HG03439 (cell line): ENCODE data around the gene DDA1.

ENCODE experiments used
- ATAC-seq: cut with Tn5 transposase; IDR thresholded peaks from one replicate; pipeline ENCODE4 v1.9.1; 2021; ENCODE audit warnings: mild to moderate bottlenecking, moderate library complexity; ENCODE audit not compliant: unreplicated experiment

The DDA1 gene

DNA sequence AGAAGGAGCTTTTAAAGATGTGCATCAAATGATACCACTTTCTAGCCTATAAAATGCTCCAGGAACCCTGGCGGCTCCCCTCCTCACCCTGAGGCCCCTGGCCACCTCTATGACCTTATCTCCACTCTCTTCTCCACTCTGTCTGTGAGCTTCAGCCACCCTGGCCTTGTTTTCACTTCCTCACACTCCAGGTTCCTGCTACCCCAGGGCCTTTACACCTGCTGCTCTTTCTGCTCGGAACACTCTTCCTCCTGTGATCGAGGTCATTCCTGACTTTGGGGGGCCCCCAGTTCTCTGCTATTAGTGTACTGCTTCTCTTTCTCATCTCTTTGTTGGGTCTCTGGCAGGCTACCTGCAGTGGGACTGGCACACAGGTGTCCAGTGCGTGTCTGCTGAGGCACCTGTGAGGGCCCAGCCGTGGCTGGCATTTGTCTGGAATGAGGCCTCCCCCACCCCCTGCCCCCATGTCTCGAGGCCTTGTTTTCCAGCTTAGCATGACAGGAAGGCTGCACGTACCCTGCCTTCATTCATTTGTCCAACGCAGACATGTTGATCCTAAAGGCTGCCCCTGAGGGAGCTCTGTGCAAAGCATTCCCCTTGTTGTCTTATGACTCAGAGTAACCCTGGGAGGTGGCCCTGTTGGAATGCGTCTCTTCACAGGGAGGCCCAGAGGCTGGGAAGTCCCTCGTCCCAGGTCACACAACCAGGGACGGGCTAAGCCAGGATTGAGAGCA lies 2.3 kb downstream of the DDA1 start:
- no peak for ATAC-seq

DNA sequence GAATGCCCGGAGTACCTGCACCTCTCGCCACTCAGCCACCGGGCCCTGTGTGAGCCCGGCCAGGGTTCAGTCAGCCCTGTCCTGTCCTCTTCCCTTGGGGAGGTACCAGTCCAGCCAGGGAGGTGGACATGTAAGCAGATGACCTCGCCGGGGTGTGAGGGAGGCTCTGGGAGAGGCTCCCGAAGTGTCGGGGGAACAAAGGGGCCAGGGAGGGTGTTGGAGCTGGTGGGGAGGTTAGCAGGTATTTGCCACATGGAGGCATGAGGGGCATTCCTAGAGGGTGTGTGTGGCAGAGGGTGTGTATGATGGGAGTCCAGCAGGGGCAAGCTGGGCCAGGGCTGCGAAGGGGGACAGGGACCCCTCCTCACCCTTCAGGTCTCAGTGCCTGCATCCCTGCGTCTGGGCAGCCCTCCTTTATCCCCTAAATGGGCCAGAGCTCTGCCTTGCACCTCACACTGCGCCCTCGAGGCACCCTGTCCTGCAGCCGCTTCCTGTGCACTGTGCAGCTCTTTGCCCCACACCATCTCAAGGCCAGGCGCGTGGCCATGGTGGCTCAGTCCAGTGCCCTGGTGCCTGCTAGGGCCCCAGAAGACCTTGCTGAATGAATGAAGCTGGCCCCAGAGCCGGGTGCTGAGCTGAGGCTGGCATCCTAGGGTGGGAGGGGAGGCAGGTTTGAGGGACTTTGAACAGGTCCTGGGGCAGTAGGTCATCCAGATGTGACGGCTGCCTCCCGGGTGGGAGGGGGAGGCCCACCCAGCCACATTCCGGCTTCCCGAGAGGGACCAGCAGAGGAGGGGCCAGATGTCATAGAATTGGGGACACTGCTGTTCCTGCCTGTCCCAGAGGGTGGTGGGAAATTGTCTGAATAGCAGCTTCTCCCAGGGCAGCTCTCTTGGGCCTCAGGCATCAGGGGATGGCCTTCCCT lies 3.1 kb downstream of the DDA1 start:
- ATAC-seq: no peak

DNA sequence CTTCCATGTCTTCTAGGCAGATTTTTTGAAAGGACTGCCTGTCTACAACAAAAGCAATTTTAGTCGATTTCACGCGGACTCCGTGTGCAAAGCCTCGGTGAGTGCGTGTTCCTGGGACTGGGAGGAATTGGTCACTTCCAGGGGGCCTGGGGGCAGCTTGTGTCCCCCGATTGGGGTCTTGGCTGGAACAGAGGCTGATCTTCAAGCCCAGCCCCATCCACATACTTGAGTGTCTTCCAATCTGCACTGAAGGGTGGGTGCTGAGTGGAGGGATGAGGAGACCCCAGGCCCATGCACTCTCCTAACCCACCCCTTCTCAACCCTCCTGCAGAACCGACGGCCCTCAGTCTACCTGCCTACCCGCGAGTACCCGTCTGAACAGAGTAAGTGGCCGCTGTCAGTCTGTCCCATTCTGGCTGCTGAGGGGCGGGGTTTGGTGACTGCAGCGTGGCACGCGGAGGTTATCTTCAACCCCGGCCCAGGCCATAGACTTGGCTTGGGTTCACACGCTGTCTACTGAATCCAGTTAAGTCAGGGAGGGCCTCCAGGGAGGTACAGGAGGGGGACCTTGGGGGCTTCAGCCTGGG lies 4.7 kb downstream of the DDA1 start:
- ATAC-seq: no peak

DNA sequence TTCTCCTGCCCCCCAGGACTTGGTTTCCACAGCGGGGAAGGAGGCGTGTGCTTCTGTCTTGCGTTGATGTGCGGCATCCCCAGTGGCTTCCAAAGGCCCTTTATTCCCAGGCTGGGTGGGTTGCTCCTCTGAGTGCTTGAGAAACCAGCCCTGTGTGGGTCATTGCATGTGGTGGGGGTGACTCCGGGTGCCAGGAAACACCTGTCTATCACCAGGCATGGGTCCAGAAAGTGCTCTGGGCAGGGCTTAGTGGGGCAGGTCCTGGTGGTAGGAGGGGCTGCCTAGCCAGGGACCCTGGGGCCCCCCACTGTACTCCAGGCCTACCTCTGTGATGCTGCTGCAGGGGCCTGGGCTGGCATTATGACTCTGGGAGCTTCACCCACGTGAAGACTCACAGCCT lies 9.6 kb downstream of the DDA1 start:
- no peak for ATAC-seq

DNA sequence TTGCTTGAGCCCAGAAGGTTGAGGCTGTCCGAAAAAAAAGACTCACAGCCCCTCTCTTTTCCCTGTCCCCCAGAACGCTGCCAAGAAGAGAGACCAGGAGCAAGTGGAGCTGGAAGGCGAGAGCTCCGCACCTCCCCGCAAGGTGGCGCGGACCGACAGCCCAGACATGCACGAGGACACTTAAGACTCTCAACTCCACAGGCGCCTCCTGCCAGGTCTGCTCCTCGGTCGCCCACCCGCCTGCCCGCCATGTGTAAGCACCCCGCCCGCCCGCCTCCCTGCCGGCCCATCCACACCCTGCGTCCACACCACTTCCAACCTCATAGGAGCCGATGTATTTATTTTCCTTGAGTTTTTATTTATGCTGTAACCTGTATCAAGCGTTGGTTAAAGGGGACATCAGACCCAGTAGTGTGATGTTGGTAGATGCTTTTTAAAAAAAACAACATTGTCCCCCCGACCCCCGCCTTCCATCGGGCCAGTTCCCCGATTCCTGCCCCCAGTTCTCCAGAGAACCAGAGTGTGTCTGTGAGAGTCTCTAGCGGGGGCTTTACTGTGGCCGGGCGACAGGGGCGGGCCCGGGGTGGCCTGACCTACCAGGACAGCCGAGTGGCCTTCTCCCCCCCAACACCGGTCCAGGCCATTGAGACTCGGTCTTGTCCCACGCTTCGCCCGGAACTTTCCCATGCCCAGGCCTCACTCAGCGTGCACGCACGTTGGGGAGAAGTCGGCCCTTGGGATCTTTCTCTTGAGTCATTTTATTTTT lies 10.3 kb downstream of the DDA1 start:
- no peak for ATAC-seq

DNA sequence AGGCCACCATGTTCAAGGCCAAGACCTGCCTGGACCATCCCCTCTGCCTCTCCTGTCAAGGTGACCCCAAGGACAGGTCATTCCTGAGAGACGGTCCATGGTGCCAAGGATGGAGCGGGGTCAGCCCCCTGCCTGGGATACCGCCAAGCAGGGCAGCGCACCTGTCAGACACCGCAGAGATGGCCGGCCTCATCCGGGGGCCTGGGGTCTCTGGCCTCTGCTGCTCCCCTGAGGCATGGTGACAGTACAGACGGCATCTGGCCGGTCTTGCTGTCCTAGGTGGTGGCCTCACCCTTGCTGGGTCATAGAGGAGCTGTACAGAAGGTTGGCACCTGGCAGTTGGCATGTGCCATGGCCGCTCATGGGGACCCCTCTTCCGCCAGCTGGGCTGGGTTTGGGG lies 11.1 kb downstream of the DDA1 start:
- no peak for ATAC-seq

DNA sequence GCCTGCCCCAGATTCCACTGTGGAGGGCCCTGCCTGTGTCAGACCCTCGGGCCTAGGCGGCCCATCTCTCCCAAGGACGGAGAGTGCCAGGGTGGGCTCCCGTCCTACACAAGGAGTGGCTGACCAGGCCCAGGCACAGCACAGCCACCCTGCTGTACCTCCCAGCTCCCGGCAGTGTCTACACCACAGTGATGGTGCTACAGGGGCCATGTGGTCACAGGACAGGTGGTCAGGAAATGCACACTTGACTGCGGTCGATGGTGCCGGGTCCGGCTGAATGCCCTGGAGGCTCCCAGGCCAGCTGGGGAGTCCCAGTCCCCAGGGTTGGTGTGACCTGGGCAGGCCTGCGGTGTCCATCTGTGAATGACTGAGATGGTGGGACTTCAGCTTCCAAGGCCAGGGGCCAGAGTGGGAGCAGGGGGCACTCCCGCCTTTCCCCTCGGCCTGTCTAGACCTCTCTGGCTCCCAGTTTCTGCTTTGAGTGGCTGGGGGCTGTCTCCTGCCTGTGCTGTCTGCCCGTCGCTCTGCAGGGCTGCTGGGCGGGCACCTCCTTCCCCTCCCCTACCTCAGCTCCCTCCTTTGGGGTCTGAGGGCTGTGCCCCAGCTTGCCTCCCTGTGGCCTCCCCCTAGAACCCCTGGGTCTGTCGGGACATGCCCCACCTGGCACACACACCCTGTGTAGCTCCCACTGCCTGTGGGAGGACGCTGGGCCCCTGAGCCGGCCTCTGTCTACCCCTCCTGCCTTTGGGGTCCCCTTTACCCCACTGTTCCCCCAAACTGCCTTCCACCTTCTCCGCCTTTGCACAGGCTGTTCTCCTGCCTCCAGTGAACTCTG lies 12.5 kb downstream of the DDA1 start:
- no peak for ATAC-seq

DNA sequence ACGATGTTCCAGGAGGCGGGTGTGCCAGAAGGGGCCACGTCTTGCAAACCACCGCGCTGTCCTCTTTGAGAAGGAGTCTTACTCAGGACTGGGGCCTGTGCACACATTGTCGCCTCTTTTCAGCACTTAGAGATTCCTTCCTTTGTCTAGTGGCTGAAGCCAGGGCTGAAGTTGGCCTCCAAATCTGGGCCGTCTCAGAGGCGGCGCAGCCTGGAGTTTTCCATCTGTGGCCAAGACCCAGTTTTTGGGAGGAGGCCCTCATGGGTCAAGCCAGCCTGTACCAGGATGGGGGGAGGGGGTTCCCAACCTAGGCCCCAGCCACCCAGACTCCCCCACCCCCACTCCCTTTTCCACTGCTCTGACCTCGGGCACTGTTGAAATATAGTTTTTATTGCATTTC lies 13.5 kb downstream of the DDA1 start:
- no peak for ATAC-seq

DNA sequence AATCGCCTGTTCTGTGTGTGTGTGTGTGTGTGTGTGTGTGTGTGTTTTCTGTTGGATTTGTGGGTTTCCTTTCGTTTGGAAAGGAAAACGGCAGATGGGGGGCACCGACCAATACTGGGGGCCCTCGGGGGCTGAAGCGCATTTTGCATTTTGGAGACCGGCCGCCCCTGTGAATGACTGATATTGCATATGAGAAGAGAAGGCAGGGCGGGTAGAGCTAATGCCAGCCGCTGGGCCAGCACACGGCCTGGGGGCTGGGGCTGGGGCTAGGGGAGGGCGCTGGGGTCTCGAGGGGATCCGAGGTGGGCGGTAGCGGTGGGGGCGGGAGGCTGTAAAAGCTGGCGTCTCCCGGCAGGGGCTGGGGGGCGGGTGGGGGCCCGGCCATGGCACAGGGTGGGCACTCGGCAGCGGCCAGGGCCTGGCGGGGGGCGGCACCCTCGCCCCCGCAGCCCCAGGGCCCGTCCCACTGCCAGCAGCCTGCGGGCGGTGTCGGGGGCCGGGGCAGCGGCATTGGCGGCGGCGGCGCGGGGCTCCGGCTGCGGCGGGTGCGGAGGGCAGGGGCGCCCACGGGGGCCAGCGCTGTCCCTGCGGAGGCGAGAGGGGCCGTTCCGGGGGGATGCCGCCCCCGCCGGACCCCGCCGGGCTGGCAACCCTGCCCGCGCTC lies 14.1 kb downstream of the DDA1 start:
- ATAC-seq: no peak

DNA sequence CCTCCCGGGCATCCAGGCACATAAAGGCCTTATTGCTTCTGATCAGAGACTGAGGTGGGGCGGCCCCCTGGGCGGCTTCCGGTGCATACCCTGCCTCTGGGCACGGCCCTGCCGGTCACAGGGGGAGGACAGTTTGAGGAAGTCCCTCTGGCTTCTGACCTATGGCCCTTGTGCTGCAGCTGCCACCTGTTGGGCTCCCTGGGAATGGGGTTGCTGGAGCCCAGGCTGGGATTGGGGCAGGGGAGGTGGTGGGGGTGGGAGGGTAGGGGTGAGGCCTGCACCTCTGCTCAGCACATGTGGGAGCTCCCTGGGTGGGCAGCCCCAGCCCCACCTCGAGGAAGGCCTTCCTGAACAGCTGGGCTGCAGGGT lies 14.6 kb downstream of the DDA1 start:
- no peak for ATAC-seq

DNA sequence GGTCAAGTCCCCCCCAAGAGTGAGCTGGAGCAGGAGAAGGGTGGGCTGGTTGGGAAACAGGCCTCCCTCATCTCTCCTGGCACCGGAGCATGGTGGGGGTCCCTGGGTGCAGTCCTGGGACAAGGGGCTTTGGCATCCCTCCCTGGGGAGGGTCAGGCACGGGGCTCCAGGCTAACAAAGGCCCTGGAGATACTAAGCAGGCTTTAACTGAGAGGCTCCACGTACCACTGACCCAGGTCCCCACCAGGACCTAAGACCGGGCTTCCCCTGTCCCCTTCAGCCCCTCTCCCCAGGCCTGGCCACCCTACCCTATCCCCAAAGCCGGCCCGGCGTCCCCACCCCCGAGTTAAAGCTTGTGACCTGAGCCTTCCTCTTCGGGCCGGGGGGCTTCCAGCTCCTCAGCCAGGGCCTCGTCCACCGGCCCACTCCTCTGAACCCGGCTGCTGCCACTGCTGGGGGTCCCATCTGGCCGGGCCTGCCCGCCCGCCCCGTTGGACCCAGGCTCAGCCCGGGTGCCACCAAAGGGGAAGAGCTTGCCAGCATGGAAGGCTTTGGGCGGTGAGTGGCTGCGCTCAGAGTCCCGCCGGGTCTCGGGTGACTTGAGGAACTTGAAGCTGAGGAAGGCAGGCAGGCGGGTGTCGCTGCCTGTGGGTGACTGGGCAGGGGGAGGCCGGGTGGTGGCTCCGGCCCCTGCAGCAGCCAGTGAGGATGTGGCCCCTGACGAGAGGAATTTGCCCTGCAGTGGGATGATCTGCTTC lies 15.2 kb downstream of the DDA1 start:
- no peak for ATAC-seq

DNA sequence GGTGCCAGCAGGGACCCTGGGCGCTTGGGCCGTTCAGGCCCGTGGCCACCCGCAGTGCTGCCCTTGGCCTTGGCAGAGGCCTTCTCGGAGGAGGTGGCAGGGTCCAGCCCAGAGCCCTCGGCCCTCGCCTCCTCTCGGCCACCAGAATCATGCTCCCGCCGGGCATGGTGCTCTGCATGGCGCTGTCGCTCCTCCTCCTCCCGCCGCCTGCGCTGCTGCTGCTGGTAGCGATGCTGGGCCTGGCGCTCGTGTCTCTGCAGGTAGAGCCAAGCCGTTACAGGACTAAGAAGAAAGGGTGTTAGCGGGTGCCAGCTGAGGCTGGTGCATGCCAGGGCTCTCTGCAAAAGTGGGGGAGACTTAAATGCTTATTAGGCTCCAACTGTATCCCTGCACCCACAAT lies 15.8 kb downstream of the DDA1 start:
- no peak for ATAC-seq

DNA sequence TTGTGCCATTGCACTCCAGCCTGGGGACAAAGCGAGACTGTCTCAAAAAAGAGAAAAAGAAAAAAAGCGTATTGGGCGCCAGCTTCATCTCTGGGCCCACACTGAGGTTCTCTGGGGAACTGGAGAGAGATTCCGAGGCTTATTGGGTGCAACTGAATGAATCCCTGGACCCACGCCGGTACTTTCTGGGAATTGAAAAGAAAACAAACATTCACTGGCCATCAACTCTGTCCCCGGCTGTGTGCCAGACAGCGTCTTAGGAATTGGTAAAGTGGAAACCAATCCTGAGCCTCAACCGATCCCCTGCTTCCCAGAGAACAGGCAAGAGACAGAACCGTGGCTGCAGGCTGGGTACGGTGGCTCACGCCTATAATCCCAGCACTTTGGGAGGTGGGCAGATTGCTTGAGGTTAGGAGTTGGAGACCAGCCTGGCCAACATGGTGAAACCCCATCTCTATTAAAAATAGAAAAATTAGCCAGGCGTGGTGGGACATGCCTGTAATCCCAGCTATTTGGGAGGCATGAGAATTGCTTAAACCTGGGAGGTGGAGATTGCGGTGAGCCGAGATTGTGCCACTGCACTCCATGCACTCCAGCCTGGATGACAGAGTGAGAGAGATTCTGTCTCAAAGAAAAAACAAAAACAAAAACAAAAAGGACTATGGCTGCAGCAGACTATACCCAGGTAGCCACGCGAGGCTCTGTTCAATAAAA lies 16.7 kb downstream of the DDA1 start:
- no peak for ATAC-seq

DNA sequence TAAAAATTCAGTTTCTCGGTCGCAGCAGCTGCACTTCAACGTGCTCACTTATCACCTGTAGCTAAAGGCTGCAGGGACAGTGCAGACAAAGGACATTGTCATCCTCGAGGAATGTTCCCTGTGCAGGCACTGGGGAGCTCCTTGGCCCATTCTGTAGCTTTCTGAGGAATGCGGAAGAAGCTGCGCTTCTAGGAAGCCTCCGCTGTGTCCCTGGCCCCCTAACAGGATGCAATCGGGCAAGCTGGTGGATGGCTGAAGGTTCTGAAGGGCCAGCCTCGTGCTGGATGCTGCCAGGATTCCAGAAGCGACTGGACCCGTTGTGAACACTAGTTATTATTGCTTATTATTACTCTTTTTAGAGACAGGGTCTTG lies 17.2 kb downstream of the DDA1 start:
- no peak for ATAC-seq

DNA sequence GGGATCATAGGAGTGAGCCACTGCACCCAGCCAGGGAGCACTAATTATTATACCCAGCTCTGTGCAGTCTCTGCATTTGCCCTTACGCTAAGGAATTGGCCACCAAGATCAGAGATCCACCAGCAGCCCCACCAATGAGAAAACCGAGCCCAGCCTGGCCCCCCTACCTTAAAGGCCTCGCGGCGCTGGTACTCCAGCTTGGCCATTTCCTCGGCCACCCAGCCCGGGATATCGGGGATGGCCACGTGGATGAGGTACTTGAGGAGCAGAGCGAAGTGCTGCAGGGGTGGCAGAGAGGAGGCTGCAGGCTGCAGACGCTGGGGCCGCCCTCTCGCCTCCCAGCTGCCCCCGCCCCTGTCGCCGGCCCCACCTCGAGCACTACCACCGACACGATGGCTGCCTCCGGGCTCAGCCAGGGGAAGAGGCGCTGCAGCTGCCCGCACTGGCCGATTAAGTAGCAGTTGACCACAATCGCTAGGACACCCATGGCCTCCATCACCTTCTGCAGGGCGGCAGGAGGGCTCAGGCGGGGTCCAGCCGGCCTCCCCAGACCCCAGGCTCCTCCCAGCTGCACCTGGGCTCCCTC lies 17.8 kb downstream of the DDA1 start:
- no peak for ATAC-seq

DNA sequence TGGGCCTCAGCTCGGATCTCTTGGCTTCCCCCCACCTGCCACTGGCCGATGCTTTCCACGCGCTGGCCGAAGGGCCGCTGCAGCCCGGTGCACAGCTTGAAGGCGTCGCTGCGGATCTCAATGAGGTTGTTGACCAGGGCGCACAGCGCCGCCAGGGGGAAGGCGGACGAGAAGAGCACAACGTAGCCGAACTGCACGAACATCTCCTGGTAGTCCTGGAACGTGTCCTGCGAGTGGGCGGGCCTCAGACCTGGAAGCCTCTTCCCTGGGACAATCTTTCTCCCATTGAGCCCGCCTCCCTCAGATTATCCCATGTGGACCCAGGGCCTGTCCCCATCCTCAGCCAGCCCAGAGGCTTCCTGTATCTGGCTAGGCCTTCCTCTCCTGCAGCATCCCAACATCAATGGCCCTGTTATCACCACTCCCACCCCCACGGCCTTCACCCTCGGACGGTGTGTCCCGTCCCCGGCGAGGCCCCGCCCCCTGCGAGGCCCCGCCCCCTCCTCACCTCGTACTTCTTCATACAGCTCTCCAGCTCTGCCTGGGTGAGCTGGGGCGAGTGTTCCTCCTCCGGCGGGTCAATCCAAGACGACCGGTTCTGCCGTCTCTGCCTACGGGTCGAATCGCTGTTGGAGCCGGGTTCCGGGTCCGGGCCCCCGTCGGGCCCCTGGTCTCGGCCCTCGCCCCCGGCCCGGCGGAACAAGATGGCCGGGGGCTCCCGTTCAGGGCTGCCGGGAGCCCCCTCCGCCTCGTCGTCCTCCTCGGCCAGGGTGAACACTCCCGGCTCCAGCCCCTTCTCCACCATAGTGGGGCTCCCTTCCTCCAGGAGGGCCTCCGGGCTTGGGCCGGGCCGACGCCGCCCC lies 18.5 kb downstream of the DDA1 start:
- no peak for ATAC-seq
